ENCODE measurements around the gene SCP2.
"Not testable (repeated sequence)": the region's sequence is repeated elsewhere in the genome, so short reads cannot be mapped to it uniquely, and the experiment has no call there.

SCP2 gene

DNA sequence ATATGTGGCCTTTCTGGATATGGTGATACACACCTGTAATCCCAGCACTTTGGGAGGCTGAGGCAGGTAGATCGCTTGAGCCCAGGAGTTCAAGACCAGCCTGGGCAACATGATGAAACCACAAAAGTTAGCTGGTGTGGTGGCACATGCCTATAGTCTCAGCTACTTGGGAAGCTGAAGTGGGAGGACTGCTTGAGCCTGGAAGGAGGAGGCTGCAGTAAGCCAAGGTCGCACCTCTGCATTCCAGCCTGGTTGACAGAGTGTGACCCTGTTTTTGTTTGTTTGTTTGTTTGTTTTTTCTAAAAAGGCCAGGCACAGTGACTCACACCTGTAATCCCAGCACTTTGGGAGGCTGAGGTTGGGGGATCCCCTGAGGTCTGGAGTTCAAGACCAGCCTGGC is 42.2 kb downstream of the SCP2 start:
- DNase-seq (ENCODE audit: low read depth in 2 of 2): not testable (repeated sequence)

DNA sequence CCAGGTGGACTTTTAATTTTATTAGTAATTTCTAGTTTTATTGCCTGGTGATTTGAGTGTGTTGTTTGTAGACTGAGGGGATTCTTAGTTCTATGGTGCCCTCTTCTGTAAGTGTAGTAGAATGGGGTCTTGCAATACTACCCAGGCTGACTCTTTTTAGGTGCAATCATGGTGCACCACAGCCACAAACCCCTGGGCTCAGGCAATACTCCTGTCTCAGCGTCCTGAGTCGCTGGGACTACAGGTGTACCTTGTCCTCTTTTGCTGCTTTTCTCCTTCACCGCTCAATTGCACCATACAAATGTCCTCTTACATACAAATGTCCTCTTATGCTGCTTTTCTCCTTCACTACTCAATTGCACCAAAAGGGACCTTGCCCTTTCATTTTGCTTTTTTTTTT is 43.1 kb downstream of the SCP2 start:
- no peak for DNase-seq (ENCODE audit: low read depth in 2 of 2)

DNA sequence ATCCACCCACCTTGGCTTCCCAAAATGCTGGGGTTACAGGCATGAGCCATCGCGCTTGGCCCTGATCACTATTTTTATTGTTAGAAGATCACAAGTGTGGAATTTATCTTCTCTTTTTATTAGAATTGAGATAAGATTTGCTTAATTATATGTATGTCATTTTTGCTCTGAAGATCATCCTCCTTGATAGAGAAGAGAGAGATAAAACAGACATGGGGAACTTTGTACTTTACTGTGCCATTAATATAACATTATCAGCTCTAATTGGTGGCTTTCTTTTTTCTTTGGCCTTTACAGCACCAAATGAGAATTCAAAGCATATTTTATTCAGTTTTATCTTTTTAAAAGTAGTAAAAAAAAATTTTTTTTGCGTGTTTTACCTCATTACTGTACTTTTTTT is 46.8 kb downstream of the SCP2 start:
- DNase-seq (ENCODE audit: low read depth in 2 of 2): no peak

DNA sequence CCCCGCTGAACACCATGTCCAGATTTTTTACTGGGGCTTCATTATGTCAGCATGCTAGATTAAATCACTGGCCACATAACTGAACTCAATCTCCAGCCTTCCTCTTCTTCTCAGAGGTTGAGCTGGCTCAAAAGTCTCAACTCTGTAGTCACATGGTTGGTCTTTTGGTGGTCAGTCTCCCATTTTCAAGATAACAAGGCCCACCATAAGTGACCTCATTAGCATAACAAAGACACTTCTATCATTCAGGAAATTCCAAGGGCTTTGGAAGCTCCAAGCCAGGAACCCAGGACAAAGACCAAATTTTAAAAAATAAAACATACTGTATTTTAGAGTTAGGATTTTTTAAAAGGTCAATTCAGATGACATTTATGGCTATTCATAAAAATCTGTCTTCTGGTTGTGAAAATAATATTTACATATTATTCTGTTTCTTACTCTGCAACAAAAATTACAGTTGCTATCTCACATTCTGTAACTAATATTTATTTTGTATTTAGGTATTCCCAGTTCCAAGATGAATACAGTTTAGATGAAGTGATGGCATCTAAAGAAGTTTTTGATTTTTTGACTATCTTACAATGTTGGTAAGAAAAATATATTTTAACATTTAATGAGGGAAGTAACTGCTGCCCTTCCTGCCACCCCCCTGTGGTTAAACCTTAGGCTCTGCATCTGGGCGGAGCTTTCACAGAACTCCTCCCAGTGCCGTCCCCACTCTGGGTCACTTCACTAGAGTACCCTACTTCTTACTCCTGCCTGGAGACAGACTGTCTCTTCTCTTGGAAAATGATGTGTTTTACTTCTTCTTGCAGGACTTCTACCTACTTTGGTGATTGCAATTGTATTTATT is 49.3 kb downstream of the SCP2 start:
- no peak for DNase-seq (ENCODE audit: low read depth in 2 of 2)

DNA sequence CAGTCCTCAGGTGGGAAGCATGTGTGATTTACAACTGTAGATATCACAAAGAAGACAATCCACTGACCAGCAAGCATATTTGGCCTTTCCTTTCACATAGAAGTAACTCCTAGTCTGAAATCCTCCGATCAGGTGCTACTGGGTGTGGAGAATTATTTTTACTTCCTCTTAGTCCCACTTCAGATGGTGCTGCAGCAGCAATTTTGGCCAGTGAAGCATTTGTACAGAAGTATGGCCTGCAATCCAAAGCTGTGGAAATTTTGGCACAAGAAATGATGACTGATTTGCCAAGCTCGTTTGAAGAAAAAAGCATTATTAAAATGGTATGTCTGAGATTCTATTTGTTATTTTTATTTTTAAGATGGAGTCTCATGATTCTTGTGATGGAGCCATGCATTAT is 51.0 kb downstream of the SCP2 start:
- DNase-seq (ENCODE audit: low read depth in 2 of 2): no peak

DNA sequence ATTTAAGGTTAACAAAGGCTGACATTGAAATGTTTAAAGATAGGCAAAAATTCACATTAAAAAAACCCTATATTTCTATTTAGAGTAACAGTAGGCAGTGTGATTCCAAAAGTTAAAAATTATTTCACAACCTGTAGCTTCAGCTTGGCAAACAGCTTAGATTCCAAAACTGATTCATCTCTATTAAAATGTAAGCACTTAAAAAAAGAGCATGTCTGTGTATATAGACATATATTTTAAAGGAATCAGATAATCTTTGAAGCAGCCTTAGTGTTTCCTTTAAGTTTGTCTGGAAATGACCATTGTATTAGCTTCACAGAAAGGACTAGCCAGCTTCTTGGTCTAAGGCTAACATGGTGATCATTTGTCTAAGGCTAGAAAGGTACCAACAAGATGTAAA is 65.7 kb downstream of the SCP2 start:
- DNase-seq (ENCODE audit: low read depth in 2 of 2): not testable (repeated sequence)

DNA sequence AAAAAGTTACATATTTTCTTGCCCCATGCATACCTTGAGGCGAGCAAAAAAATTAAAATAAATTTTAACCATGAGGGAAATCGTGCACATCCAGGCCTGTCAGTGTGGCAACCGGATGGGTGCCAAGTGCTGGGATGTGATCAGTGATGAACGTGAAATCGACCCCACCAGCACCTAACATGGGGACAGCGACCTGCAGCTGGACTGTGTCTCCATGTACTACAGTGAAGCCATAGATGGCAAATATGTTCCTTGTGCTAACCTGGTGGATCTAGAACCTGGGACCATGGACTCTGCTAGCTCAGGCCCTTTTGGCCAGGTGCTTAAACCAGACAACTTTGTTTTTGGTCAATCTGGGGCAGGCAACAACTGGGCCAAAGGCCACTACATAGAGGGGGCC is 67.6 kb downstream of the SCP2 start:
- no peak for DNase-seq (ENCODE audit: low read depth in 2 of 2)

DNA sequence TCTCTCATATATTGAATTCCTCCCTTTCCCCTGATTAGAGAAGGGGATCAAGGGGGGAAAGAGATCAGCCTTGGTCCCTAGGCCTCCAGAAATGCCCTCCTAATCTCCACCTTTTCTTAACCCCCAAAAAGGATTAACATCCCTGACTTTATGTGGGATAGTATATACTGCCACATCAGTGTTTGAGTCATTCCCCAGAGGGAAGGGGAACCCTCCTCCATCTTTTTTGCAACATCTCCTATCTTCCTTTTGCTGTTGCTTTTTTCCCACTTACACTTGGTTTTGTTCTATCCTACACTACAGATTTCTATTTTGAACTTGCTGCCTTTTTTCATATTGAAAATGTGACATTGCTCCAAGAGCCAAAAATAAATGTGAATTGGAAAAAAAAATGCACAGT is 69.6 kb downstream of the SCP2 start:
- no peak for DNase-seq (ENCODE audit: low read depth in 2 of 2)

DNA sequence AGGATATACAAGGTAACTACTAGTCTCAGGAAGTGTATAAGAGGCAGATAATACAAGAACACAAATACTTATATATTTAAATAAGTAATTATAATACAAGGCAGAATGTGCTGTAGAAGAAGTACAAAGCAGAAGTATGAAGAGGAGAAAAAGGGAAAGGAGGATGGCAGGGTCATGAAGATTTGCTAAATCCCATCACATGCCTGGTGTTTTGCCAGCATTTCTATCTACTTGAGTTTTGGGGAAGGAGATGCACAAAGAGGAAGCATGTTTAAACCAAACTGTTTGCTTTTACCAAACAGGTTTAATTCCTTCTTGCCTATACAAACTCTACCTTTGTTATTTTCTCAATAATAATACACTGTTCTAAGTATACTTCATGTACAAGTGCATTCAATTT is 74.1 kb downstream of the SCP2 start:
- DNase-seq (ENCODE audit: low read depth in 2 of 2): no peak

DNA sequence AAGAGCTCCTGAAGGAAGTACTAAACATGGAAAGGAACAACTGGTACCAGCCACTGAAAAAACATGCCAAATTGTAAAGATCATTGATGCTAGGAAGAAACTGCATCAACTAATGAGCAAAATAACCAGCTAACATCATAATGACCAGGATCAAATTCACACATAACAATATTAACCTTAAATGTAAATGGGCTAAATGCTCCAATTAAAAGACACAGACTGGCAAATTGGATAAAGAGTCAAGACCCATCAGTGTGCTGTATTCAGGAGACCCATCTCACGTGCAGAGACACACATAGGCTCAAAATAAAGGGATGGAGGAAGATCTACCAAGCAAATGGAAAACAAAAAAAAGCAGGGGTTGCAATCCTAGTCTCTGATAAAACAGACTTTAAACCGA is 79.5 kb downstream of the SCP2 start:
- DNase-seq (ENCODE audit: low read depth in 2 of 2): not testable (repeated sequence)

DNA sequence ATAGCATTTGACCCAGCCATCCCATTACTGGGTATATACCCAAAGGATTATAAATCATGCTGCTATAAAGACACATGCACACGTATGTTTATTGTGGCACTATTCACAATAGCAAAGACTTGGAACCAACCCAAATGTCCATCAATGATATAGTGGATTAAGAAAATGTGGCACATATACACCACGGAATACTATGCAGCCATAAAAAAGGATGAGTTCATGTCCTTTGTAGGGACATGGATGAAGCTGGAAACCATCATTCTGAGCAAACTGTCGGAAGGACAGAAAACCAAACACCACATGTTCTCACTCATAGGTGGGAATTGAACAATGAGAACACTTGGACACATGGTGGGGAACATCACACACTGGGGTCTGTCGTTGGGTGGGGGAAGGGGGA is 83.2 kb downstream of the SCP2 start:
- DNase-seq (ENCODE audit: low read depth in 2 of 2): not testable (repeated sequence)

DNA sequence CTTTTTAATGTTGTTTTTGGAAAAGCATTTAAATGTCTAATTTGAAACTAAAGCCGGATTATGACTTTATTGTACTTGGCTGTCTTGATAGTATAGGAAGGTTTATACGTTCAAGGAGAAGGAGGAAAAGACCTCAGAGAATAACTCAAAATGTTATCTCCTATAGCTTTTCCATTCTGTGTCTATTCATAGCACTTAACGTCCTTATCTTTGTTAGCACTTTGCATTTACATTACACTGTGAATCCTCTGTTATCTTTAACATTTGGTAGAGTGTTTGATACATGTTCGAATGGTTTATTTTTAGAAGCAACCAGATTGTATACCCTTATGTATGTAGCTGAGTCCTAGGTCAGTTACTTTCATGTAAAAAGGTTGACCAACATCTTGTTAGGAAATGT is 84.1 kb downstream of the SCP2 start:
- no peak for DNase-seq (ENCODE audit: low read depth in 2 of 2)

DNA sequence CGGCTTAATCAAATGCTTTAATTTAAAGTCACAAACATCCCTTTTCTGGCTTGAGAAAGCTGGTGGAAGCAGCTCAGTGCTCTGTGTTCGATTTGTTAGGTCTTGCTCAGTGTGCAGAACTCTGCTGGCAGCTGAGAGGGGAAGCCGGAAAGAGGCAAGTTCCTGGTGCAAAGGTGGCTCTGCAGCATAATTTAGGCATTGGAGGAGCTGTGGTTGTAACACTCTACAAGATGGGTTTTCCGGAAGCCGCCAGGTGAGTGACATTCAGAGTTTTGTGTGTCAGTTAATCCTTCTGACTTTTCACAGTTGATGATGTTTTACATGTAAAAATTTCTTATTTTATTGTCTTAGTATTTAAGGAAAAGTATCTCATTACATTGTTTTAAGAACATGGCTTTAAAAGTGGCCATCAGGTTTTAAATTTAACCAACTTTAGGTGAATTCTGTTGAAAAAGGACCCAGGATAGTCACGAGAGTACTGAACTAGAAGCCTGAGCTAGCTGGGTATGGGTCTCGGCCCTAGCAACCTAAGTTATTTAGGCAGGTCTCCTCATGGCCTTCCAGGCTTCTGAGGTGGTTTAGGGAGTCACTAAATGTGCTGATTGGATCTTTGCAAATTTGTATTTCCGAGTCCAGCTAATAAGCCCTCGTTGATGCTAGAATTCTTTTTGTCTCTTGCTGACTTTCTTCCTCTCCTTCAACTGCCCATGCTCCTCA is 87.9 kb downstream of the SCP2 start:
- peak; percentile 59 to 65 for DNase-seq (ENCODE audit: low read depth in 2 of 2)

DNA sequence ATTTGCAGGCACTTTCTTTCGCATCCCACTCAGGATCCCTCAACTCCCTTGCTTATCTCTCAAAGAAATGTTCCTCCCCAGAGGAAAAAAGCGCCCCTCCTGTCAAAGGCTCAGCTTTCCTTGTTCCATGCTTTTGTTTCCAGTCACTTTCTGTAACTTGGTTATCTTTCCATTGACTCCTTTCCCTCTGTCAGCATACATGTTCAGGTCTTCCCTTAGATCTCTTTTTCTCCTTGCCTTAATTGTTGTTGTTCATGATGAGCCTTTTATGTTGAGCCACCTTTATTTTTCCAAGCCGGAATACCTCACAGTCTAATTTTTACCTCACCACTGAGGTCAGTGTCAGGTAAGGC is 88.4 kb downstream of the SCP2 start:
- DNase-seq (ENCODE audit: low read depth in 2 of 2): no peak

DNA sequence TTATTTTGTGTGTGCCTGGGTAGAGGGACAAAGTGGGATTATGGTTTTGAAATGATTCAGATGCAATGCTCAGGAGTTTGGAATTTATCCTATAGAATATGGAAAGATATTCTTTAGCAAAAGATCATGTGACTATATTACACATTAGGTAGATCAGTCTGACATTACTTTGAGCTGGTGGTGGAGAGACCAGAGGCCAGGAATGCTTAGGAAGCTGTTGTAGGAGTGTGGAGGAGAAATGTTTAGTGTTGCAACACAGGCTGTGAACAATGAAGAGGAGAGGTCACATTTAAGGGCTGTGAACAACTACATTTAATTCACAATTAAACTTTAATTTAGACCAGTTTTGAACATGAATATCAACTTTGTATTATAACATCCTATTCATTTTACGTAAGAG is 89.6 kb downstream of the SCP2 start:
- no peak for DNase-seq (ENCODE audit: low read depth in 2 of 2)

DNA sequence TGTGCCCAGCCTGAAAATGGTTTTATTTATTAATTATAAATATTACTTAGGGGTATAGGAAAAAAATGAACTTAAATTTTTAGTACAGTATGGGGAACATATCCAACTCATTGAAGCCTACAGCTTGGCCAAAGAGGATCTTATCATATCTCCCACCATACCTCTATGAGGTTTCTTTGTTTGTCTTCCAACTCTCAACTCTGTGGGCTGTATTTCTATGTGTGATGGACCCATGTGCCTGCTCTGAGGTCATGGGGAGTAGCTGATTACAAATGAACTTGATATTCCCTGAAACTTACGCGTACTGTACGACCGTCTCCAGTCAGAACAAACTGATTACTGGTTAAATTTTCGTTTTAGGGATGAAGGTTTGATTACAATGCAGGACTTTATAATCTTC is 93.5 kb downstream of the SCP2 start:
- DNase-seq (ENCODE audit: low read depth in 2 of 2): no peak

DNA sequence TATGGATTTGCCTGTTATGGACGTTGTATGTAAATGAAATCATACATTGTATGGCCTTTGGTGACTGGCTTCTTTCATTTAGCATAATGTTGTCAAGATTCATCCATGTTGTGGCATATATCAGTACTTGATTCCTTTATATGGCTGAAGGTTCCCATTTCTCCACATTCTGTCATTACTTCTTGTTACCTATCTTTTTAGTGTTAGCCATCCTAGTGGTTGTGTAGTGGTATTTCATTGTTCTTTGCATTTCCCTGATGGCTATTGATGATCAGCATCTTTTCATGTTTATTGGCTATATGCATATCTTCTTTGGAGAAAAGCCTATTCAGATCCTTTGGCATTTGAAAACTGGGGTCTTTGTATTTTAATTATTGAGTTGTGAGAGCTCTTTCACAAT is 95.1 kb downstream of the SCP2 start:
- DNase-seq (ENCODE audit: low read depth in 2 of 2): no peak

DNA sequence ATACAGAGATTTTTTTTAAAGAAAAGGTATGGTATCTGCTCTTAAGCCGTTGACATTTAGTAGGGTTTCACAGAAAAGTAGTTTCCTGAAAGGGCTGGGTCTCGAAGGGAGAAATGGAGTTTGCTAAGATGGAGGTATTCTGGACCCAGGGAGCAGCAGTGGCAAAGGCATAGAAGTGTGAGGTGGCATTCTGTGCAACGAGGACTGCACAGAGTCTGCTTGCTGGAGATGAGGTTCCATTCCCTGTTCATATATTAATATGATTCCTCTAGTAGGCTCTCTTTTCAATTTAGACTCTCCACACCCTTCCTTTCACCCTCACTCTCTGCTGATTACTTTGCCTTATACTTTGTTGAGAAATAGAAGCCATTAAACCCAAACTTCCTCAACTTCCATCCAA is 96.5 kb downstream of the SCP2 start:
- no peak for DNase-seq (ENCODE audit: low read depth in 2 of 2)

DNA sequence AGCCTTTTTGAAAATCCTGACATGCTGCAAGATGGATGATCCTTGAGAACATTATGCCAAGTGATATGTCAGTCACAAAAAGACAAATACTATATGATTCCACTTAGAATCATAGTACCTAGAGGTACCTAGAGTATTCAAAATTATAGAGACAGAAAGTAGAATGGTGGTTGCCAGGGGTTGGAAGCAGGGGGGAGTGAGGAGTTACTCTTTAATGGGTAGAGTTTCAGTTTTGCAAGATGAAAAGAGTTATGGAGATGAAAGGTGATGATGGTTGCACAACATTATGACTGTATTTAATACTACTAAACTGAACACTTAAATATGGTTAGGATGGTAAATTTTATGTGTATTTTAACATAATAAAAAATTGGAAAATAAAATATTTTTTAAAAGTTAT is 97.0 kb downstream of the SCP2 start:
- no peak for DNase-seq (ENCODE audit: low read depth in 2 of 2)

DNA sequence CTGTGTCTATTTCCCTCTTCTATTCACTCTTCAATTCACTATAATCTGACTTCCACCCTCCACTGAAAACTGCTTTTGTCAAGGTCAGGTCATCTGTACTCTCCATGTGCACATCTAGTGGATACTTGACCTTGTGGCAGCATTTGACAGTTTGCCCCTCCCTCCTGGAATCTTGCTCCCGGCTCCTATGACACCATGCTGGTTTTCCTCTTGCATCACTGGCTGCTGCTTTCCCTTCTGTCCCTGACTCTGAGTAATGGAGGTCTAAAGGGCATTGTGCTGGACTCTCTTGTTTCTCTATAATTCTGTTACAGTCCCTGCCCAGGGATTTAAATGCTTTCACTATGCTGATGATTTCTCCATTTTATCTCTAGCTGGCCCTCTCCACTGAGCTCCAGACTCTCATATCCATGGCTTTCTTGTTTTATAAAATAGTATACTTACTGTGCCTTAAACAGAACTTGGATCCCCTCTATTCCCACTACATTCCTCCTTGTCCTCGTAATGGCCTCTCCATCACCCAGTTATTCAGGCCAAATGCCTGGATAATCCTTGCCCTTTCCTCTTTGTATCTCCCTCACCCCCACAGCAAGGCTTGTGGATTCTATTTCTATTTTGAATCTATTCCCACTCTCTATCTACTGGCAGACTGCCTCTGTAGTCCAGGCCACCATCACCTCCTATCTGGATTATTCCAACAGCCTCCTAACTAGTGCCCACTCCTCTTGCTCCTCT is 98.1 kb downstream of the SCP2 start:
- DNase-seq (ENCODE audit: low read depth in 2 of 2): no peak

DNA sequence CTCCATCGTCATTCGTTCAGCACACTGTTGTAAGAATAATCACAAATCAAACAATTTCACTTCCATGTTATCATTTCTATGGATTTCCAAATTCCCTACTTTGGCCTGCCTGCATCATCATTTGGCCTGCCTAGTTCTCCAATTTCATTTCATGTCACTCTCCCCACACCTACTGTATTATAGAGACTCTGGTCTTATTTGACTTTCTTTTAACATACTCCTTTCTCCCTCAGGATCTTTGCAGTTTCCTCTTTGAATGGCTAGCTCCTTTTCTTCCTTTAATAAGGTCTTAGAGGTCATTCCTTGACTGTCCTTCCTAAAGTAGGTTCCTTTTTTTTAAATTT is 98.7 kb downstream of the SCP2 start:
- no peak for DNase-seq (ENCODE audit: low read depth in 2 of 2)

DNA sequence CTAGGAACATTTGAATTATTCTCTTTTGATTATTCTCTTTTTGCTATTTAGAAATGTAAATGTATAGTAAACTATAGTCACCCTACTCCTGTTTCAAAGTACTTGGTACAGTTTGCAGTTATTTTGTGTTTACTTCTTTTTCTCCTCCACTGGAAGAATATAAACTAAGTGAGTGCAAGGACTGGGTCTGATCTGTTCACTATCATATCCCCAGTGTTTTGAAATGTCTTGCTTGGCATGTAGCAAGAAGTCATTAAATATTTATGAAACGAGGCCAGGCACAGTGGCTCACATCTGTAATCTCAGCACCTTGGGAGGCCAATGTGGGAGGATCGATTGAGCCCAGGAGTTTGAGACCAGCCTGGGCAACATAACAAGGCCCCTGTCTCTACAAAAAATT is 99.2 kb downstream of the SCP2 start:
- DNase-seq (ENCODE audit: low read depth in 2 of 2): no peak

DNA sequence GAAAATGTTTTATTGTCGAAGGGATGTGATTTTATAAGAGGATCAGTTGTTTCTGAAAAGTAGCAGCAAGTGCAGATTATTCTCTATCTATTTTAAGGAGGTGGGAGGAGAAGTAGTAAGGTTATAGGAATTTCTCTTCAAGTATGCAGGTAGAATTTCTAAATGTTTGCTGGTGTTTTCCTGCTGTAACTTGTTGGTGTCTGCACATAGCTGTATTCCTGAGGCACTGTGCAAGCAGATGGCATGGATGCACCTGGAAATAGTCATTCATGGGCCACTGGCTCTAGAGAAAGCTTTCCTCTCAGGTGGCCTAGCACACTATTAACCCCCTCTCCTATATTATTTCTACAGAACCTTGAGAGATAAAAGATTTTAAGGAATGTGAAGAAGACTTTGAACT is 104.7 kb downstream of the SCP2 start:
- DNase-seq (ENCODE audit: low read depth in 2 of 2): no peak

Measured in stimulated activated CD4-positive, alpha-beta T cell treated with anti-CD3 and anti-CD28 coated beads, Interleukin-15, amount 100 ng/mL, for 48 hours (primary cell).